HepG2 (cell line): ENCODE data around the gene CCR5AS.

Source experiments
- CHD2 ChIP-seq: IDR thresholded peaks from 2 replicates; pipeline ENCODE4 v1.6.1; 2011; ENCODE audit warnings: low read depth, low read length, improper control_type of control experiment
- IKZF4 ChIP-seq: sonication (generic); formaldehyde crosslinking; IDR thresholded peaks from 2 replicates; pipeline ENCODE4 v1.5.1; 2020; ENCODE audit warnings: borderline replicate concordance, mild to moderate bottlenecking, low read depth, missing genetic modification reagents; ENCODE audit errors: not compliant biosample characterization
- KDM4B ChIP-seq: sonication (generic); formaldehyde crosslinking; IDR thresholded peaks from 2 replicates; pipeline ENCODE4 v1.4.0; 2020; ENCODE audit warnings: missing genetic modification reagents
- KDM5B ChIP-seq: sonication (generic); formaldehyde crosslinking; IDR thresholded peaks from 2 replicates; pipeline ENCODE4 v1.4.0; 2020; ENCODE audit warnings: missing genetic modification reagents, mild to moderate bottlenecking, borderline replicate concordance
- NFIC ChIP-seq: IDR thresholded peaks from 2 replicates; pipeline ENCODE4 v1.6.1; 2012; ENCODE audit warnings: mild to moderate bottlenecking, low read length, inconsistent platforms
- POLR2AphosphoS5 ChIP-seq: IDR thresholded peaks from 2 replicates; pipeline ENCODE4 v1.6.1; 2012; ENCODE audit warnings: low read depth, low read length
- REPIN1 ChIP-seq: sonication (generic); formaldehyde crosslinking; IDR thresholded peaks from 2 replicates; pipeline ENCODE4 v1.8.0; 2022; ENCODE audit warnings: missing genetic modification reagents, low read depth, mild to moderate bottlenecking, borderline replicate concordance
- RNF2 ChIP-seq: fragments of 450-650 bp; conservative IDR thresholded peaks from 2 replicates; pipeline ENCODE4 v1.6.1; 2016; ENCODE audit warnings: low read depth
- SRF ChIP-seq: IDR thresholded peaks from 2 replicates; pipeline ENCODE4 v1.6.1; 2011; ENCODE audit warnings: mild to moderate bottlenecking, low read depth, low read length, moderate library complexity
- TAF1 ChIP-seq: sonication (generic); formaldehyde crosslinking; IDR thresholded peaks from 2 replicates; pipeline ENCODE4 v1.4.0; 2020; ENCODE audit warnings: missing genetic modification reagents
- ZBTB37 ChIP-seq: sonication (generic); formaldehyde crosslinking; IDR thresholded peaks from 2 replicates; pipeline ENCODE4 v1.4.0; 2020; ENCODE audit warnings: mild to moderate bottlenecking, missing genetic modification reagents
- TF ChIP-seq, protein P1 (sequence below): sonication (generic); formaldehyde crosslinking; IDR thresholded peaks from 2 replicates; pipeline ENCODE4; 2020; ENCODE audit warnings: missing genetic modification reagents, mild to moderate bottlenecking, borderline replicate concordance
- TF ChIP-seq, protein P2 (sequence below): sonication (generic); formaldehyde crosslinking; IDR thresholded peaks from 2 replicates; pipeline ENCODE4 v1.5.0; 2020; ENCODE audit warnings: mild to moderate bottlenecking, missing genetic modification reagents, moderate library complexity

GRCh38 chr3:46369675-46370132 lies 37.2 kb downstream of the CCR5AS start:
- TF ChIP-seq IKZF4 (CRISPR knock-in tag) (no peak), POLR2AphosphoS5 (no peak), ZBTB37 (CRISPR knock-in tag) (no peak), KDM4B (CRISPR knock-in tag) (no peak), TAF1 (CRISPR knock-in tag) (no peak), SRF (no peak), RNF2 (no peak), NFIC (no peak), CHD2 (no peak), REPIN1 (CRISPR knock-in tag) (no peak), KDM5B (CRISPR knock-in tag) (no peak)
- TF ChIP-seq, protein P1, sequence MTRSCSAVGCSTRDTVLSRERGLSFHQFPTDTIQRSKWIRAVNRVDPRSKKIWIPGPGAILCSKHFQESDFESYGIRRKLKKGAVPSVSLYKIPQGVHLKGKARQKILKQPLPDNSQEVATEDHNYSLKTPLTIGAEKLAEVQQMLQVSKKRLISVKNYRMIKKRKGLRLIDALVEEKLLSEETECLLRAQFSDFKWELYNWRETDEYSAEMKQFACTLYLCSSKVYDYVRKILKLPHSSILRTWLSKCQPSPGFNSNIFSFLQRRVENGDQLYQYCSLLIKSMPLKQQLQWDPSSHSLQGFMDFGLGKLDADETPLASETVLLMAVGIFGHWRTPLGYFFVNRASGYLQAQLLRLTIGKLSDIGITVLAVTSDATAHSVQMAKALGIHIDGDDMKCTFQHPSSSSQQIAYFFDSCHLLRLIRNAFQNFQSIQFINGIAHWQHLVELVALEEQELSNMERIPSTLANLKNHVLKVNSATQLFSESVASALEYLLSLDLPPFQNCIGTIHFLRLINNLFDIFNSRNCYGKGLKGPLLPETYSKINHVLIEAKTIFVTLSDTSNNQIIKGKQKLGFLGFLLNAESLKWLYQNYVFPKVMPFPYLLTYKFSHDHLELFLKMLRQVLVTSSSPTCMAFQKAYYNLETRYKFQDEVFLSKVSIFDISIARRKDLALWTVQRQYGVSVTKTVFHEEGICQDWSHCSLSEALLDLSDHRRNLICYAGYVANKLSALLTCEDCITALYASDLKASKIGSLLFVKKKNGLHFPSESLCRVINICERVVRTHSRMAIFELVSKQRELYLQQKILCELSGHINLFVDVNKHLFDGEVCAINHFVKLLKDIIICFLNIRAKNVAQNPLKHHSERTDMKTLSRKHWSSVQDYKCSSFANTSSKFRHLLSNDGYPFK, result no peak
- TF ChIP-seq, protein P2, sequence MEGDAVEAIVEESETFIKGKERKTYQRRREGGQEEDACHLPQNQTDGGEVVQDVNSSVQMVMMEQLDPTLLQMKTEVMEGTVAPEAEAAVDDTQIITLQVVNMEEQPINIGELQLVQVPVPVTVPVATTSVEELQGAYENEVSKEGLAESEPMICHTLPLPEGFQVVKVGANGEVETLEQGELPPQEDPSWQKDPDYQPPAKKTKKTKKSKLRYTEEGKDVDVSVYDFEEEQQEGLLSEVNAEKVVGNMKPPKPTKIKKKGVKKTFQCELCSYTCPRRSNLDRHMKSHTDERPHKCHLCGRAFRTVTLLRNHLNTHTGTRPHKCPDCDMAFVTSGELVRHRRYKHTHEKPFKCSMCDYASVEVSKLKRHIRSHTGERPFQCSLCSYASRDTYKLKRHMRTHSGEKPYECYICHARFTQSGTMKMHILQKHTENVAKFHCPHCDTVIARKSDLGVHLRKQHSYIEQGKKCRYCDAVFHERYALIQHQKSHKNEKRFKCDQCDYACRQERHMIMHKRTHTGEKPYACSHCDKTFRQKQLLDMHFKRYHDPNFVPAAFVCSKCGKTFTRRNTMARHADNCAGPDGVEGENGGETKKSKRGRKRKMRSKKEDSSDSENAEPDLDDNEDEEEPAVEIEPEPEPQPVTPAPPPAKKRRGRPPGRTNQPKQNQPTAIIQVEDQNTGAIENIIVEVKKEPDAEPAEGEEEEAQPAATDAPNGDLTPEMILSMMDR (CRISPR knock-in tag), result no peak
